ENCODE results near the gene ANKRD12. TPM values are rescaled to one million over a fixed set of nuclear protein-coding genes. Genes with fewer than 3 reads are reported as not detected.
A peak's percentile ranks its signal among the peaks of the same experiment; 100 is the strongest.

ANKRD12 gene
- total and polyA plus RNA-seq, 2 donors (not counting 1 experiment from before 2014, with no cell fraction given), result 8.0 to 183 TPM

GRCh38 chr18:9182852-9183399 is 46.3 kb downstream of the ANKRD12 start:
- DNase-seq (no peak), ATAC-seq (ENCODE audit: low read depth) (no peak)
- H3K4me1 ChIP-seq (ENCODE audit: control insufficient read depth in 2 of 2, insufficient read depth in 2 of 2, low read length in 2 of 2), result peaks cover 13 to 31% of the 10 kb centered on the region in 2 donors
- H3K9me3 Mint-ChIP-seq (ENCODE audit: insufficient read depth), result no peaks in the 10 kb centered on the region
- TF ChIP-seq CTCF (IDR thresholded peaks at IDR 0.05) (no peak), EZH2 (IDR thresholded peaks at IDR 0.05; ENCODE audit: borderline replicate concordance, insufficient read depth, low read depth, low read length, poor library complexity, severe bottlenecking) (no peak)
- H3K4me1 Mint-ChIP-seq, result peaks cover 59% of the 10 kb centered on the region
- H3K27me3 Mint-ChIP-seq, result no peaks in the 10 kb centered on the region
- no peak overlapping the region for H3K4me3 Mint-ChIP-seq
- no peaks in the 10 kb centered on the region for H3K9me3 ChIP-seq (ENCODE audit: control extremely low read depth in 1 of 3, control insufficient read depth in 2 of 3, insufficient read depth in 1 of 3, low read length in 2 of 3)
- peaks cover 76% of the 10 kb centered on the region for H3K79me2 ChIP-seq (ENCODE audit: control insufficient read depth, insufficient read depth, low read length)
- no peak overlapping the region for H3K4me2 ChIP-seq (replicated peaks; ENCODE audit: low read depth, low read length, poor library complexity, severe bottlenecking)
- WGBS (ENCODE audit: insufficient coverage), result no CpG with 5 or more reads among the region's 5 CpGs
- ChIA-PET CTCF (no interaction called here), POLR2A (no interaction called here)
- H3K4me3 ChIP-seq (ENCODE audit: control extremely low read depth in 1 of 5, extremely low read depth in 1 of 5, insufficient read depth in 1 of 5, low read depth in 2 of 5, low read length in 4 of 5), result no peak overlapping the region
- intact Hi-C loops (cut with micrococcal nuclease), result loop anchor here (5.0 kb wide), 1 partner anchor 36 kb away; no protein-coding TSS in a partner anchor
- H4K20me1 ChIP-seq (ENCODE audit: control insufficient read depth, insufficient read depth, low read length, poor library complexity, severe bottlenecking), result peaks cover 24% of the 10 kb centered on the region
- H3K36me3 ChIP-seq (replicated peaks in 1 of 2; ENCODE audit: control extremely low read depth in 1 of 2, control insufficient read depth in 1 of 2, extremely low read depth in 1 of 2, insufficient read depth in 2 of 2, low read length in 1 of 2), result peaks cover 0 to 11% of the 10 kb centered on the region in 2 experiments
- H3K27ac ChIP-seq (ENCODE audit: low read length in 2 of 2), result peak overlapping the region in 1 of 2 donors; percentile 67
- no peak overlapping the region for H3K9ac ChIP-seq (ENCODE audit: low read length)
- H3K27me3 ChIP-seq (replicated peaks in 1 of 4; ENCODE audit: control extremely low read depth in 1 of 4, control insufficient read depth in 3 of 4, insufficient read depth in 4 of 4, low read length in 3 of 4), result no peaks in the 10 kb centered on the region
- peak overlapping the region; percentile 33 for H3K27ac Mint-ChIP-seq
- no peak overlapping the region for H2AFZ ChIP-seq (ENCODE audit: insufficient read depth, low read depth, low read length, poor library complexity, severe bottlenecking)

- Histone ChIP-seq H3K4me2 (replicated peaks; ENCODE audit: low read depth, low read length, poor library complexity, severe bottlenecking) (peak overlapping the region; percentile 60), H3K27ac (ENCODE audit: low read length in 2 of 2) (peak overlapping the region; percentile 19 to 44), H3K4me1 (ENCODE audit: control insufficient read depth in 2 of 2, insufficient read depth in 2 of 2, low read length in 2 of 2) (peaks cover 13 to 31% of the 10 kb centered on the region in 2 donors), H3K9me3 (ENCODE audit: control extremely low read depth in 1 of 3, control insufficient read depth in 2 of 3, insufficient read depth in 1 of 3, low read length in 2 of 3) (no peaks in the 10 kb centered on the region), H3K36me3 (replicated peaks in 1 of 2; ENCODE audit: control extremely low read depth in 1 of 2, control insufficient read depth in 1 of 2, extremely low read depth in 1 of 2, insufficient read depth in 2 of 2, low read length in 1 of 2) (peaks cover 0 to 27% of the 10 kb centered on the region in 2 experiments), H3K27me3 (replicated peaks in 1 of 4; ENCODE audit: control extremely low read depth in 1 of 4, control insufficient read depth in 3 of 4, insufficient read depth in 4 of 4, low read length in 3 of 4) (no peaks in the 10 kb centered on the region), H3K9ac (ENCODE audit: low read length) (peak overlapping the region; percentile 36), H4K20me1 (ENCODE audit: control insufficient read depth, insufficient read depth, low read length, poor library complexity, severe bottlenecking) (peaks cover 18% of the 10 kb centered on the region), H2AFZ (ENCODE audit: insufficient read depth, low read depth, low read length, poor library complexity, severe bottlenecking) (peak overlapping the region; percentile 25), H3K79me2 (ENCODE audit: control insufficient read depth, insufficient read depth, low read length) (peaks cover 58% of the 10 kb centered on the region), H3K4me3 (ENCODE audit: control extremely low read depth in 1 of 5, extremely low read depth in 1 of 5, insufficient read depth in 1 of 5, low read depth in 2 of 5, low read length in 4 of 5) (peak overlapping the region in 2 of 5 experiments; percentile 18 to 49)
- CTCF ChIA-PET, result interaction anchor here (1.0 to 1.3 kb wide), 2 partner anchors 13 to 43 kb away, joined by 3 to 4 read pairs; no protein-coding TSS in a partner anchor
- 34% methylated on average over 4 of the region's 4 CpGs for WGBS (ENCODE audit: insufficient coverage)
- ATAC-seq (ENCODE audit: low read depth), result no peak
- Mint-ChIP-seq H3K27ac (peak overlapping the region; percentile 51), H3K4me3 (peak overlapping the region; percentile 72), H3K27me3 (no peaks in the 10 kb centered on the region), H3K4me1 (peaks cover 46% of the 10 kb centered on the region), H3K9me3 (ENCODE audit: insufficient read depth) (no peaks in the 10 kb centered on the region)
- TF ChIP-seq CTCF (IDR thresholded peaks at IDR 0.05) (no peak), EZH2 (IDR thresholded peaks at IDR 0.05; ENCODE audit: borderline replicate concordance, insufficient read depth, low read depth, low read length, poor library complexity, severe bottlenecking) (no peak)
- intact Hi-C loops (cut with micrococcal nuclease), result loop anchor here (5.0 kb wide), 1 partner anchor 38 kb away; no protein-coding TSS in a partner anchor
- POLR2A ChIA-PET, result interaction anchor here (0.7 kb wide), 1 partner anchor 323 kb away, joined by 5 read pairs; no protein-coding TSS in a partner anchor
- DNase-seq, result peak; percentile 25
Observed at GRCh38 chr18:9184998-9185613, 48.5 kb downstream of the ANKRD12 start.

Measured in B cell (primary cell).